ENCODE data around the gene TET3.

TET3 gene

DNA sequence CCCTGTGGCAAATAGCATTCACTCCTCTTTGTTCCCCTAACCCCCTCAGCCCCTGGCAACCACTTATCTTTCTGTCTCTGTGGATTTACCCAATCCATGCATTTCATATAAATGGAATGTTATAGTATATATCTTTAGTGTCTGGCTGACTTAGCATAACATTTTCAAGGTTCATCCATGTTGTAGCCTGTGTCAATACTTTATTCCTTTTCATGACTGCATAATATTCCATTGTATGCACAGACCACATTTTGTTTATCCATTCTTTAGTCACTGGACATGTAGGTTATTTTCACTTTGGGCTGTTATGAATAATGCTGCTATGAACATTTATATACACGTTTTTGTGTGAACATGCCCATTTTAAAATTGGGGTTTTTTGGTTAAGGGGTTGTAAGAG is 42.8 kb downstream of the TET3 start:
- TF ChIP-seq, protein P1, sequence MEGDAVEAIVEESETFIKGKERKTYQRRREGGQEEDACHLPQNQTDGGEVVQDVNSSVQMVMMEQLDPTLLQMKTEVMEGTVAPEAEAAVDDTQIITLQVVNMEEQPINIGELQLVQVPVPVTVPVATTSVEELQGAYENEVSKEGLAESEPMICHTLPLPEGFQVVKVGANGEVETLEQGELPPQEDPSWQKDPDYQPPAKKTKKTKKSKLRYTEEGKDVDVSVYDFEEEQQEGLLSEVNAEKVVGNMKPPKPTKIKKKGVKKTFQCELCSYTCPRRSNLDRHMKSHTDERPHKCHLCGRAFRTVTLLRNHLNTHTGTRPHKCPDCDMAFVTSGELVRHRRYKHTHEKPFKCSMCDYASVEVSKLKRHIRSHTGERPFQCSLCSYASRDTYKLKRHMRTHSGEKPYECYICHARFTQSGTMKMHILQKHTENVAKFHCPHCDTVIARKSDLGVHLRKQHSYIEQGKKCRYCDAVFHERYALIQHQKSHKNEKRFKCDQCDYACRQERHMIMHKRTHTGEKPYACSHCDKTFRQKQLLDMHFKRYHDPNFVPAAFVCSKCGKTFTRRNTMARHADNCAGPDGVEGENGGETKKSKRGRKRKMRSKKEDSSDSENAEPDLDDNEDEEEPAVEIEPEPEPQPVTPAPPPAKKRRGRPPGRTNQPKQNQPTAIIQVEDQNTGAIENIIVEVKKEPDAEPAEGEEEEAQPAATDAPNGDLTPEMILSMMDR (IDR thresholded peaks at IDR 0.05; ENCODE audit: low read depth, low read length, missing control alignments): no peak
- no peak for DNase-seq (ENCODE audit: low read depth)
- in situ Hi-C loops (cut with HindIII; ENCODE audit: low sequenced_read_pairs): no loop called here
- no peak overlapping the region for H3K4me3 ChIP-seq (ENCODE audit: low read depth, low read length)

DNA sequence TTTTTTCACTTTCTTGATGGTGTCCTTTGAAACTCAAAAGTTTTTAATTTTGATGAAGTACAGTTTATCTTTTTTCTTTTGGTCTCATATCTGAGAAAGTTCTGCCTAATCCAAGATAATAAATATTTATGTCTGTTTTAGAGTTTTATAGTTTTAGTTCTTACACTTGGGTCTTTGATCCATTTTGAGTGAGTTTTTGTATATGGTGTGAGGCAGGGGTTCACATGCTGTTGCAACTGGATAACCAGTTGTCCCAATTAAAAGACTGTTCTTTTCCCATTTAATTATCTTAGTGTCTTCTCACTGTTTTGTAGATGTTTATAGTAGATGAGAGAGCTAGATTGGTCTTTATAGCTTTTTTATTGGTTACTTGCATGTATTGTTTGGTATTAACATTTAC is 43.6 kb downstream of the TET3 start:
- TF ChIP-seq, protein P1 (IDR thresholded peaks at IDR 0.05; ENCODE audit: low read depth, low read length, missing control alignments): no peak
- no peak overlapping the region for H3K4me3 ChIP-seq (ENCODE audit: low read depth, low read length)
- no peak for DNase-seq (ENCODE audit: low read depth)
- in situ Hi-C loops (cut with HindIII; ENCODE audit: low sequenced_read_pairs): no loop called here

DNA sequence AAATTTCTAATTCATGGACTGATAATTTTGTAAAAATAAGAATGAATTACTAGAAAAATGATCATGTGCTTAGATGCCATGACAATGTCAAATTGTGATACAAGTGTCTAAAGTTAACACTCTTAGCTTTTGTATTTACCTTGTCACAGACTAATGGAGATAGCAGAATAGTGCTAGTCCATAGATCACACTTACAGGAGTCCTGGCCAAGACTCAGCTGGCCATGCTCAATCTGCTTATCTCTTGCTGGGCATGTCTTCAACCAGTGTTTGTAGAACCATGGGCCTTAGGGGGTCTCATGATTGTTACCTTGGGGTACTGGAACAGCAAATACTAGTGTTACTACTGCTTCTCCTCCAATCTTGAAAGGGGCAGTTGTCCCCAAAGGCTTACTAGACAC is 44.0 kb downstream of the TET3 start:
- in situ Hi-C loops (cut with HindIII; ENCODE audit: low sequenced_read_pairs): no loop called here
- TF ChIP-seq, protein P1 (IDR thresholded peaks at IDR 0.05; ENCODE audit: low read depth, low read length, missing control alignments): no peak
- DNase-seq (ENCODE audit: low read depth): no peak
- H3K4me3 ChIP-seq (ENCODE audit: low read depth, low read length): no peak overlapping the region

DNA sequence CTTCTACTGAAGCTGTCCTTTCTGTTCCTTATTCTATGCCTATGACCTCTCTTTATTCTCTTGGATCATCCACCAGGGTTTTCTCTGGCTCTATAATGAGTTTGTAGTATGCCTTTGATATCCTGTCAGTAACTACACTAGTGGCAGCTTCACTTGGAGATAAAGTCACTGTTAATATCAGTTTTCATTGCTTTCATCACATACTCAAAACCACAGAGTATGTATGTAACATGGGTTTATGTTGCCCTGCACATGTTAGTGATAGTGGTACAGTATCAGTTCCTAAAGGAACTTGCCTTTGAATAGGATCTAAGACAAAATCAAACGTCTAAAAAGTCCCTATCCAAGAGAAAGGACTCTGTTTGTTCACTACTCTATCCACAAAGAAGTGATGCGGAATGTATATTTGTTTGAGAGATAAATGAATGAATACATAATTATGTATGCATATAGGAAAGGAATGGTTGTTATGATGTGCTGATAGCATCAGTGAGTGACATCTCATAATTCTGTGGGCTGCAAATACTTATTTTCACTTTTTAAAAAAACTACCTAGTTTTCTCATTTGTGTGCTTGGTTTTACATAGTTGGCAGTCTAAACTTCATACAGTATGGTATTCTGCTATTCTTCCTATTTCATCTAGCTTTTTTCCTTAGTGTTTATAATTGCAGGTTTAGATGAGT is 45.1 kb downstream of the TET3 start:
- TF ChIP-seq, protein P1 (IDR thresholded peaks at IDR 0.05; ENCODE audit: low read depth, low read length, missing control alignments): no peak
- in situ Hi-C loops (cut with HindIII; ENCODE audit: low sequenced_read_pairs): no loop called here
- no peak overlapping the region for H3K4me3 ChIP-seq (ENCODE audit: low read depth, low read length)
- no peak for DNase-seq (ENCODE audit: low read depth)

DNA sequence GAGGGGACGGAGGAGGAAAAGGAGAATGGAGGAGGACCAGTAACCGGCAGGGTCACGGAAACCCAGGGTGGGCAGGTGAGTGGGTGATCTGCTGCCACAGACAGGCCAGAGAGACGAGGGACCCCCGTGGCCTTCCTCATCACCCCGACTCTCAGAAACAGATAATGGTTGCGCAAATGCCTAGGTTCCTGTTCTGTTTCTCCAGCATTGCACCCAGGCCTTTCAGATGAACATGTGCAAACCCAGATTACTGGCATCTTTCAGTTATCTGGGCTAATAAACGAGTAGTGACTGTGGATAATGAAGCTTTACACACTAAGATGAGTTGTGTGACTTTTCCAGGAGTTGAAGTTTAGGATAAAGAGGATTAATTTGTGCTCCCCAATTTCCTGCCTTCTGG is 46.5 kb downstream of the TET3 start:
- no peak overlapping the region for H3K4me3 ChIP-seq (ENCODE audit: low read depth, low read length)
- no peak for DNase-seq (ENCODE audit: low read depth)
- in situ Hi-C loops (cut with HindIII; ENCODE audit: low sequenced_read_pairs): no loop called here
- TF ChIP-seq, protein P1 (IDR thresholded peaks at IDR 0.05; ENCODE audit: low read depth, low read length, missing control alignments): no peak

DNA sequence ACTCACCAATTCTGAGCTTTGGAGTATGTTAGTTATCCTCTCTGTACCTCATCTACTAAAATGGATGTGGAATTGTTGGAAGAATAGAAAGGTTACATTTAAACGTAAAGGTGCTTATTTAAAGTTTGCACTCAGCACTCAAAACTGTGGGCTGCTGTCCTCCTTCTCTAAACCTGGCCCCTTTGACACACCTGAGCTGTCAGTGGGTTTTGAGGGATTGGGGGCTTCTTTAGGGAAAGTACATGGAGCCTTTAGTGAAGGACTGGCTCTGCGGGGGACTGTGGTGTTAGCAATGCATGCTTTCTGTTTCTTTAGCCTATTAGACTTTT is 47.2 kb downstream of the TET3 start:
- in situ Hi-C loops (cut with HindIII; ENCODE audit: low sequenced_read_pairs): no loop called here
- TF ChIP-seq, protein P1 (IDR thresholded peaks at IDR 0.05; ENCODE audit: low read depth, low read length, missing control alignments): no peak
- no peak overlapping the region for H3K4me3 ChIP-seq (ENCODE audit: low read depth, low read length)
- no peak for DNase-seq (ENCODE audit: low read depth)
